Endothelial cell of umbilical vein (primary cell): ENCODE measurements around the gene LRP11. TPM values are rescaled to one million over a fixed set of nuclear protein-coding genes. Genes with fewer than 3 reads are reported as not detected.

Experiments
- BruUV-seq: library from RNA; stranded (reverse); fragments of 400-500 nt; replicated peaks from 2 replicates; lab custom pipeline; 2021; lab: Mats Ljungman, UMichigan
- CTCF ChIA-PET: fragments of 300-600, 350-600 bp; sonication (Branson Sonifier 250); formaldehyde crosslinking; loops from one replicate; lab custom pipeline; 2021; ENCODE audit warnings: antibody characterized with exemption, inconsistent platforms; lab: Charles Lee
- POLR2A ChIA-PET: fragments of 300-600, 350-600 bp; sonication (Branson Sonifier 250); formaldehyde crosslinking; loops from one replicate; lab custom pipeline; 2021; ENCODE audit warnings: antibody characterized with exemption, inconsistent platforms; lab: Charles Lee
- DNase-seq: peaks from one replicate; pipeline ENCODE4 v3.0.0-alpha.2; 2011; ENCODE audit warnings: low read depth, low spot score
- FAIRE-seq: peaks from 2 replicates; lab custom pipeline; 2011; peaks lifted over from hg19 to GRCh38; lab: Jason Lieb, UNC
- H2AFZ ChIP-seq: 2 replicates; pipeline ENCODE4 v1.6.0; 2012; ENCODE audit warnings: low read depth, low read length, control low read depth, inconsistent platforms
- H3K27ac ChIP-seq: 2 replicates; pipeline ENCODE4 v1.5.1; 2011; ENCODE audit warnings: low read depth, mild to moderate bottlenecking, control low read depth, low read length, moderate library complexity; ENCODE audit not compliant: insufficient read depth
- H3K27me3 ChIP-seq, 2 experiments: 2 replicates each; pipeline versions ENCODE4 v1.6.0 to v1.6.1; 2011; ENCODE audit warnings: low read length in 2 of 2, mixed read lengths in 1 of 2; ENCODE audit not compliant: control insufficient read depth in 2 of 2, insufficient read depth in 2 of 2
- H3K36me3 ChIP-seq, 2 experiments: 2 replicates in 1 of 2; 3 replicates in 1 of 2; pipeline ENCODE4 v1.5.1; 2011; ENCODE audit warnings: low read length in 2 of 2, mild to moderate bottlenecking in 1 of 2, moderate library complexity in 1 of 2; ENCODE audit not compliant: control insufficient read depth in 2 of 2, insufficient read depth in 2 of 2; ENCODE audit errors: extremely low read depth in 1 of 2
- H3K4me1 ChIP-seq: 3 replicates; pipeline ENCODE4 v1.5.1; 2011; ENCODE audit warnings: mild to moderate bottlenecking, low read length; ENCODE audit not compliant: control insufficient read depth, insufficient read depth; ENCODE audit errors: extremely low read depth
- H3K4me2 ChIP-seq: 2 replicates; pipeline ENCODE4 v1.6.1; 2011; ENCODE audit warnings: low read length, control low read depth, mixed read lengths; ENCODE audit not compliant: insufficient read depth
- H3K4me3 ChIP-seq, 3 experiments: fragments of 200-600 bp in 1 of 3; sonication (generic), shearing (Covaris generic) in 1 of 3; replicated peaks in 1 of 3; 2 replicates each; pipeline ENCODE4 v1.5.1; 2011 to 2016; ENCODE audit warnings: control low read depth in 3 of 3, low read length in 3 of 3, mild to moderate bottlenecking in 2 of 3, inconsistent platforms in 1 of 3, low read depth in 1 of 3, moderate library complexity in 1 of 3; ENCODE audit not compliant: insufficient read depth in 1 of 3
- H3K79me2 ChIP-seq: 2 replicates; pipeline ENCODE4 v1.6.0; 2012; ENCODE audit warnings: low read length, inconsistent platforms; ENCODE audit not compliant: control insufficient read depth, insufficient read depth
- H3K9ac ChIP-seq: replicated peaks from 2 replicates; pipeline ENCODE3; 2011; ENCODE audit warnings: low read length, control low read depth; ENCODE audit not compliant: insufficient read depth; ENCODE audit errors: extremely low read depth
- H3K9me1 ChIP-seq: replicated peaks from 3 replicates; pipeline ENCODE4 v1.6.0; 2011; ENCODE audit warnings: mild to moderate bottlenecking, low read length; ENCODE audit not compliant: control insufficient read depth, insufficient read depth; ENCODE audit errors: extremely low read depth
- H3K9me3 ChIP-seq: replicated peaks from 2 replicates; pipeline ENCODE4 v1.5.1; 2012; ENCODE audit warnings: low read length, inconsistent platforms; ENCODE audit not compliant: control insufficient read depth, insufficient read depth
- H4K20me1 ChIP-seq: replicated peaks from 2 replicates; pipeline ENCODE3; 2011; ENCODE audit warnings: mild to moderate bottlenecking, low read length; ENCODE audit not compliant: control insufficient read depth, insufficient read depth; ENCODE audit errors: extremely low read depth
- CTCF ChIP-seq, 2 donors: IDR thresholded peaks; 1 replicate in 1 of 2; 2 replicates in 1 of 2; pipeline ENCODE4 v1.5.1; 2011; ENCODE audit warnings: low read length in 2 of 2, mild to moderate bottlenecking in 2 of 2, moderate library complexity in 2 of 2, control low read depth in 1 of 2, inconsistent platforms in 1 of 2, low read depth in 1 of 2; ENCODE audit not compliant: insufficient read depth in 1 of 2; ENCODE audit errors: extremely low read depth in 1 of 2
- EZH2 ChIP-seq: IDR thresholded peaks from 2 replicates; pipeline ENCODE4 v1.6.1; 2012; ENCODE audit warnings: borderline replicate concordance, low read depth, mild to moderate bottlenecking, moderate library complexity, low read length, inconsistent platforms; ENCODE audit not compliant: severe bottlenecking
- FOS ChIP-seq: IDR thresholded peaks from 2 replicates; pipeline ENCODE4 v1.6.1; 2011; ENCODE audit warnings: mild to moderate bottlenecking, low read length, moderate library complexity, borderline replicate concordance; ENCODE audit not compliant: insufficient read depth
- GATA2 ChIP-seq: IDR thresholded peaks from 2 replicates; pipeline ENCODE4 v1.7.0; 2011; ENCODE audit warnings: low read depth, mild to moderate bottlenecking, moderate library complexity, mixed read lengths, low read length; ENCODE audit not compliant: insufficient read length, insufficient read depth
- JUN ChIP-seq: IDR thresholded peaks from 2 replicates; pipeline ENCODE4 v1.6.1; 2011; ENCODE audit warnings: borderline replicate concordance, low read depth; ENCODE audit not compliant: insufficient read length, insufficient read depth
- MAX ChIP-seq: IDR thresholded peaks from 2 replicates; pipeline ENCODE4 v1.6.1; 2011; ENCODE audit not compliant: insufficient read depth, insufficient read length
- MYC ChIP-seq: IDR thresholded peaks from one replicate; pipeline ENCODE4 v1.6.1; 2011; ENCODE audit warnings: mild to moderate bottlenecking, low read depth, low read length
- POLR2A ChIP-seq: IDR thresholded peaks from 2 replicates; pipeline ENCODE4 v1.6.1; 2012; ENCODE audit warnings: low read depth, mild to moderate bottlenecking, control low read depth, low read length
- dilution Hi-C: fragments of 300-500 bp; cut with MboI; formaldehyde crosslinking; loops from one replicate; pipeline ENCODE4 v1.15.0; 2019; ENCODE audit warnings: low sequenced_read_pairs; ENCODE audit not compliant: extremely low pct_ligation_motif_present
- intact Hi-C: fragments of 100-400 bp; cut with micrococcal nuclease; formaldehyde crosslinking; loops from one replicate; pipeline ENCODE4 v1.10.0; 2022
- polyA plus RNA-seq, 4 experiments: library from polyadenylated mRNA; depleted of rRNA in 3 of 4; stranded (reverse) in 3 of 4; unstranded in 1 of 4; fragments of >200 nt; gene quantifications; 2 replicates each; pipeline versions ENCODE4 v1.2.1 to v1.2.3, GENCODE V29; 2011 to 2012; ENCODE audit warnings: missing spikeins in 1 of 4
- total RNA-seq: library from RNA; stranded (reverse); gene quantifications from 2 replicates; pipeline ENCODE4 v1.2.3, GENCODE V29; 2021

Gene LRP11
- total and polyA plus RNA-seq, 2 donors (not counting 3 experiments of a cell fraction or from before 2014, with no cell fraction given), result 23.1 to 59.1 TPM

DNA sequence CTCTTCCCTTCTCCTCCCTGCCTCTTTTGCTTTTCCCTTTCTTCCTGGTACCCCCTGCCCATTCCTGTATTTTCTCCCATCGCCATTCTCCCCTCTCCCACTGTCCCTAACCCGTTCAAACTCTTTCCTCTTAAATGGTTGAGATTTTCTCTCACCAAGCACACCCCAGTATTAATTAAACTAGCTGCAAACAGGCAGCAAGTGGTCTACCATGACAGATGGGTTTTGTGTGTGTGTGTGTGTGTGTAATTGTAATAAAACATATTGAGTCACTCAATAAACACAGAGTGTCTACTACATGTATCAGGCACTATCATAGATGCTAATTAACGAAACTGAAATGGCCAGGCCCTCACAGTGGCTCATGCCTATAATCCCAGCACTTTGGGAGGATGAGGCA is 27.1 kb upstream of the LRP11 start:
- H2AFZ ChIP-seq, result no peak overlapping the region
- TF ChIP-seq CTCF (IDR thresholded peaks at IDR 0.05; ENCODE audit: extremely low read depth in 1 of 2, insufficient read depth in 1 of 2, low read depth in 1 of 2, low read length in 2 of 2) (no peak), JUN (no peak), GATA2 (no peak), POLR2A (no peak), MAX (no peak), EZH2 (no peak), FOS (no peak), MYC (no peak)
- H3K79me2 ChIP-seq, result no peaks in the 10 kb centered on the region
- ChIA-PET POLR2A (no interaction called here), CTCF (interaction anchor here (1.3 kb wide), 1 partner anchor 11 kb away, joined by 3 read pairs; no protein-coding TSS in a partner anchor)
- no peak overlapping the region for H3K4me3 ChIP-seq
- DNase-seq (no peak), FAIRE-seq (no peak)
- no peaks in the 10 kb centered on the region for H3K9me3 ChIP-seq
- peaks cover 2 to 9% of the 10 kb centered on the region in 2 experiments for H3K27me3 ChIP-seq
- no peak overlapping the region for H3K27ac ChIP-seq
- no peaks in the 10 kb centered on the region for H4K20me1 ChIP-seq
- no peak overlapping the region for H3K9ac ChIP-seq
- dilution Hi-C loops, result no loop called here
- H3K4me2 ChIP-seq, result no peak overlapping the region
- no peaks in the 10 kb centered on the region for H3K9me1 ChIP-seq
- no peaks in the 10 kb centered on the region for H3K36me3 ChIP-seq
- peaks cover 10% of the 10 kb centered on the region for H3K4me1 ChIP-seq
- intact Hi-C loops, result no loop called here
- BruUV-seq, result no TSS peak
